Heart left ventricle (tissue), 13 donors: Measurements from ENCODE around the gene SIL1.

Source experiments
- POLR2A ChIP-seq, 2 donors: fragments of 450-650 bp; IDR thresholded peaks; one replicate each; pipeline ENCODE4 v1.6.1; 2017; ENCODE audit warnings: antibody characterized with exemption in 2 of 2, mild to moderate bottlenecking in 2 of 2, moderate library complexity in 2 of 2
- TF ChIP-seq, protein P1 (sequence below), 12 donors: fragments of 200-600 bp; sonication (generic) in 4 of 12; IDR thresholded peaks; one replicate each; pipeline versions ENCODE4 v1.5.0 to v1.8.0; 2018 to 2022; ENCODE audit warnings: antibody characterized with exemption in 12 of 12, mild to moderate bottlenecking in 5 of 12
- donor health status: ischemic (EF 13 %, LVEDD 7.1; RV severe dilation, severe dysfunction).
- donor health status: DM: no; HTN: yes; CAD: no.
- donor health status: DM: no; HTN: no; CAD: no.
- donor health status: ischemic (EF 25% LVEDD 6.9; RV normal size, moderate dysfunction).
- donor health status: ischemic (EF 25% LVEDD 5.7; RV mildly dilated, moderate dysfunction).
- donor health status: ischemic (EF 35%, LVEDD 5.7; RV mildly dilated, moderate dysfunction).
- donor health status: nonischemic (EF 11% LVEDD 7.7; RV severe dilation, severe dysfunction).
- donor health status: DM: yes; HTN: yes; CAD: no.
- donor health status: PGD.
- donor health status: ischemic (EF 29% LVEDD 5.4; RV normal size, mild dysfunction).
- donor health status: nonischemic (EF 23%, LVEDD 6.1; RV moderate dilation, normal function).

DNA sequence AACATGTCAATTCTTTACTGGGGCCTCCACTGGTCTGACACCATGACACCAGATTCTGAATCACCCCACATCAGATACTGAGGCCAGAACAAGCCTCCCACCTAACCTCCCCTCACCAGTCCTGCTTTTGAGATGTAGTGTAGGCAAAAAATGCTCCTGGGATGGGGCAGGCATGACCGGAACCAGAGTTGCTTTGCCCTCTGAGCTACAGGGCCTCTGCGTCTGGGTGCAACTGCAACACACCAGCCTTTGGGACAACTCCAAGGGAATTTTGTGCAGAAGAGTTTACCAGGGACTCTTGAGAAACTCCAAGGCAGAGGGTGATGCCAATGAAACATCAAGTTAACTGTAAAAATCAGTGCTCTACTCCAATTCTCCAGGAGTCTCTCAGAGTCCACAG lies 79.4 kb downstream of the SIL1 start:
- no peak for TF ChIP-seq POLR2A (IDR thresholded peaks at IDR 0.05)
- TF ChIP-seq, protein P1, sequence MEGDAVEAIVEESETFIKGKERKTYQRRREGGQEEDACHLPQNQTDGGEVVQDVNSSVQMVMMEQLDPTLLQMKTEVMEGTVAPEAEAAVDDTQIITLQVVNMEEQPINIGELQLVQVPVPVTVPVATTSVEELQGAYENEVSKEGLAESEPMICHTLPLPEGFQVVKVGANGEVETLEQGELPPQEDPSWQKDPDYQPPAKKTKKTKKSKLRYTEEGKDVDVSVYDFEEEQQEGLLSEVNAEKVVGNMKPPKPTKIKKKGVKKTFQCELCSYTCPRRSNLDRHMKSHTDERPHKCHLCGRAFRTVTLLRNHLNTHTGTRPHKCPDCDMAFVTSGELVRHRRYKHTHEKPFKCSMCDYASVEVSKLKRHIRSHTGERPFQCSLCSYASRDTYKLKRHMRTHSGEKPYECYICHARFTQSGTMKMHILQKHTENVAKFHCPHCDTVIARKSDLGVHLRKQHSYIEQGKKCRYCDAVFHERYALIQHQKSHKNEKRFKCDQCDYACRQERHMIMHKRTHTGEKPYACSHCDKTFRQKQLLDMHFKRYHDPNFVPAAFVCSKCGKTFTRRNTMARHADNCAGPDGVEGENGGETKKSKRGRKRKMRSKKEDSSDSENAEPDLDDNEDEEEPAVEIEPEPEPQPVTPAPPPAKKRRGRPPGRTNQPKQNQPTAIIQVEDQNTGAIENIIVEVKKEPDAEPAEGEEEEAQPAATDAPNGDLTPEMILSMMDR (IDR thresholded peaks at IDR 0.05) = no peak
